PC-9 (cell line): ENCODE results near the gene SORBS1. TPM values are rescaled to one million over a fixed set of nuclear protein-coding genes. Genes with fewer than 3 reads are reported as not detected.

Source experiments
- BruUV-seq: library from RNA; stranded (reverse); fragments of 400-500 nt; replicated peaks from 2 replicates; lab custom pipeline; 2021; lab: Mats Ljungman, UMichigan
- CTCF ChIA-PET: fragments of 300-600 bp; sonication (Branson Sonifier 250); formaldehyde crosslinking; loops from one replicate; lab custom pipeline; 2022; ENCODE audit warnings: antibody characterized with exemption; lab: Charles Lee
- POLR2A ChIA-PET: fragments of 300-600 bp; sonication (Branson Sonifier 250); formaldehyde crosslinking; loops from one replicate; lab custom pipeline; 2022; ENCODE audit warnings: antibody characterized with exemption; ENCODE audit not compliant: unreplicated experiment; lab: Charles Lee
- DNase-seq, 2 experiments: peaks; one replicate each; pipeline versions ENCODE4 v3.0.0 to v3.0.0-alpha.2; 2015 to 2022; ENCODE audit warnings: mixed read lengths in 1 of 2
- H2AFZ ChIP-seq: fragments of 200-600 bp; sonication (generic); 2 replicates; pipeline ENCODE4 v1.8.1; 2017; ENCODE audit warnings: antibody characterized with exemption
- H3F3A ChIP-seq: fragments of 200-600 bp; sonication (generic); 2 replicates; pipeline ENCODE4 v1.8.1; 2017; ENCODE audit warnings: antibody characterized with exemption, mild to moderate bottlenecking, low read depth; ENCODE audit not compliant: insufficient read depth
- H3K27ac ChIP-seq: fragments of 200-600 bp; sonication (generic); 2 replicates; pipeline ENCODE4 v1.6.1; 2016; ENCODE audit warnings: mixed run types
- H3K27me3 ChIP-seq: fragments of 200-600 bp; sonication (generic); 2 replicates; pipeline ENCODE4 v1.6.1; 2016; ENCODE audit warnings: low read depth, mixed run types; ENCODE audit not compliant: insufficient read depth
- H3K36me3 ChIP-seq: fragments of 200-600 bp; sonication (generic); 2 replicates; pipeline ENCODE4 v1.6.1; 2016; ENCODE audit warnings: low read depth, mixed run types
- H3K4me1 ChIP-seq: fragments of 200-600 bp; sonication (generic); replicated peaks from 2 replicates; pipeline ENCODE4 v1.6.1; 2016; ENCODE audit warnings: mixed run types; ENCODE audit not compliant: insufficient read depth
- H3K4me2 ChIP-seq: fragments of 200-600 bp; sonication (generic); 2 replicates; pipeline ENCODE4 v1.6.1; 2017; ENCODE audit warnings: mixed run types
- H3K4me3 ChIP-seq: fragments of 200-600 bp; sonication (generic); 2 replicates; pipeline ENCODE4 v1.6.1; 2016; ENCODE audit warnings: mixed run types
- H3K79me2 ChIP-seq: fragments of 200-600 bp; sonication (generic); 2 replicates; pipeline ENCODE4 v1.6.1; 2017; ENCODE audit warnings: low read depth, mixed run types
- H3K9me2 ChIP-seq: fragments of 200-600 bp; sonication (generic); 2 replicates; pipeline ENCODE4 v1.8.1; 2017; ENCODE audit warnings: mild to moderate bottlenecking; ENCODE audit not compliant: insufficient read depth
- H3K9me3 ChIP-seq: fragments of 200-600 bp; sonication (generic); 2 replicates; pipeline ENCODE4 v1.8.1; 2016; ENCODE audit warnings: low read depth; ENCODE audit not compliant: insufficient read depth
- H4K20me1 ChIP-seq: fragments of 200-600 bp; sonication (generic); 2 replicates; pipeline ENCODE4 v1.8.1; 2017; ENCODE audit not compliant: insufficient read depth
- CTCF ChIP-seq: fragments of 200-600 bp; sonication (generic); conservative IDR thresholded peaks from 2 replicates; pipeline ENCODE4 v1.6.1; 2017; ENCODE audit warnings: mixed run types, antibody characterized with exemption, mild to moderate bottlenecking, moderate library complexity
- EZH2 ChIP-seq: fragments of 200-600 bp; sonication (generic); IDR thresholded peaks from 2 replicates; pipeline ENCODE4 v1.8.0; 2017; ENCODE audit warnings: antibody characterized with exemption, low read depth
- intact Hi-C: fragments of 100-400 bp; cut with micrococcal nuclease; formaldehyde crosslinking; loops from one replicate; pipeline ENCODE4 v1.10.0; 2022; ENCODE audit not compliant: unreplicated experiment
- total RNA-seq: library from RNA; stranded (reverse); gene quantifications from 2 replicates; pipeline ENCODE4 v1.2.3, GENCODE V29; 2021

The SORBS1 gene
- total RNA-seq, 1 experiment from 2014 or later: 5.0 TPM

GRCh38 chr10:95457319-95457886 lies 103.8 kb downstream of the SORBS1 start:
- intact Hi-C loops: no loop called here
- H3K79me2 ChIP-seq: no peaks in the 10 kb centered on the region
- no peaks in the 10 kb centered on the region for H3F3A ChIP-seq
- H3K4me1 ChIP-seq: no peaks in the 10 kb centered on the region
- POLR2A ChIA-PET: no interaction called here
- TF ChIP-seq CTCF (no peak), EZH2 (no peak)
- H3K27me3 ChIP-seq: no peaks in the 10 kb centered on the region
- no peak overlapping the region for H3K27ac ChIP-seq
- no peak for DNase-seq
- no TSS peak for BruUV-seq
- H2AFZ ChIP-seq: no peak overlapping the region
- no peaks in the 10 kb centered on the region for H3K9me2 ChIP-seq
- no peaks in the 10 kb centered on the region for H3K9me3 ChIP-seq
- H3K36me3 ChIP-seq: no peaks in the 10 kb centered on the region
- H4K20me1 ChIP-seq: no peaks in the 10 kb centered on the region
- H3K4me3 ChIP-seq: no peak overlapping the region
- CTCF ChIA-PET: no interaction called here
- no peak overlapping the region for H3K4me2 ChIP-seq

DNA sequence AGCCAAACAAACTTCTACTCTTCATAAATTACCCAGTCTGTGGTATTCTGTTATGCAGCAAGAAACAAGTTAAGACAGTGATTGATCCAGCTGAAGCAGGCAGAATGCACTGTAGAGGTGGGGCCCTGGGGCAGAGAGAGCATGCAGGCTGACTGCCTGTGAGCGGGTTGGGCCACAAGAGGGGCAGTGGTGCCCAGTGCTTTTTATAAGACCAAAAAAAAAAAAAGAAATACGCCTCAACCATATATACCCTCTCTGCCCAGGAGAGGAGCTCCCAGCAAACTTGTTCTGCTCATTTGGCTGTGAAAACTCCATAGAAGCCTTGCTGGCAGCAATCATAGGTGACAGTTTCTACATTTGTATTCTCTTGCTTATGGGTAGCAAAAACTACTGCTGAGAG lies 104.7 kb downstream of the SORBS1 start:
- no peaks in the 10 kb centered on the region for H3F3A ChIP-seq
- no peaks in the 10 kb centered on the region for H4K20me1 ChIP-seq
- H3K4me3 ChIP-seq: no peak overlapping the region
- CTCF ChIA-PET: no interaction called here
- H3K9me3 ChIP-seq: no peaks in the 10 kb centered on the region
- H3K79me2 ChIP-seq: no peaks in the 10 kb centered on the region
- no peak overlapping the region for H3K4me2 ChIP-seq
- H2AFZ ChIP-seq: no peak overlapping the region
- no peak for DNase-seq
- H3K4me1 ChIP-seq: no peaks in the 10 kb centered on the region
- intact Hi-C loops: no loop called here
- no TSS peak for BruUV-seq
- TF ChIP-seq EZH2: no peak
- no peak for TF ChIP-seq CTCF
- no peaks in the 10 kb centered on the region for H3K27me3 ChIP-seq
- no peaks in the 10 kb centered on the region for H3K9me2 ChIP-seq
- POLR2A ChIA-PET: no interaction called here
- H3K27ac ChIP-seq: no peak overlapping the region
- no peaks in the 10 kb centered on the region for H3K36me3 ChIP-seq

- no peak overlapping the region for H3K27ac ChIP-seq
- no peak overlapping the region for H3K4me3 ChIP-seq
- H3K9me2 ChIP-seq: no peaks in the 10 kb centered on the region
- H2AFZ ChIP-seq: no peak overlapping the region
- H3K9me3 ChIP-seq: no peaks in the 10 kb centered on the region
- H4K20me1 ChIP-seq: no peaks in the 10 kb centered on the region
- ChIA-PET POLR2A (no interaction called here), CTCF (no interaction called here)
- no peaks in the 10 kb centered on the region for H3K36me3 ChIP-seq
- H3K27me3 ChIP-seq: no peaks in the 10 kb centered on the region
- intact Hi-C loops: no loop called here
- H3F3A ChIP-seq: no peaks in the 10 kb centered on the region
- no peaks in the 10 kb centered on the region for H3K4me1 ChIP-seq
- no TSS peak for BruUV-seq
- H3K4me2 ChIP-seq: no peak overlapping the region
- no peak for DNase-seq
- TF ChIP-seq EZH2: no peak
- no peaks in the 10 kb centered on the region for H3K79me2 ChIP-seq
These were observed 106.2 kb downstream of the SORBS1 start for GRCh38 chr10:95454940-95455339.

GRCh38 chr10:95454356-95454755 lies 106.8 kb downstream of the SORBS1 start:
- Histone ChIP-seq H3K27ac (no peak overlapping the region), H3K27me3 (no peaks in the 10 kb centered on the region), H3K4me1 (no peaks in the 10 kb centered on the region), H4K20me1 (no peaks in the 10 kb centered on the region), H3K9me3 (no peaks in the 10 kb centered on the region), H3K9me2 (no peaks in the 10 kb centered on the region), H3K4me3 (no peak overlapping the region), H2AFZ (no peak overlapping the region), H3F3A (no peaks in the 10 kb centered on the region), H3K79me2 (no peaks in the 10 kb centered on the region), H3K36me3 (no peaks in the 10 kb centered on the region), H3K4me2 (no peak overlapping the region)
- ChIA-PET POLR2A (no interaction called here), CTCF (no interaction called here)
- no peak for TF ChIP-seq EZH2
- DNase-seq: no peak
- intact Hi-C loops: no loop called here
- no TSS peak for BruUV-seq
